ENCODE measurements around the gene KRT3.

DNA sequence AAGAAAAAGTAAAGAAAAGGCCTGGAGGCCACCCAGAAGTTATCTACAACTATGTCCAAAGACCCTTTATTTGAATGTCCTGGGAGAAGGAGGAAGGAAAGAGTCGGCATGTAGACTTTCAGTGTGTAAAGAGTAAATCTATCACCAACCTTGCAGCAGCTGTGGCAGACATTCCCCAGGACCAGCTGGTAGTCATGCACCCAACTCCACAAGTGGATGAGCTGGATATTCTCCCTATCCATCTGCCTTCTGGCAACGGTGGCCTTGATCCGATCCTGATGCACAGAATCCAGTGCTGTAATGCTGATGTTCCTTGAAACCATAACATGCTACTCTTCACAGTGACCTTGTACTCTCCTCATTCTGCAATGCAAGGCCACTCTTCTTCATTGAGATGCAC, 46.1 kb downstream of the KRT3 start:
- TF ChIP-seq, protein P1, sequence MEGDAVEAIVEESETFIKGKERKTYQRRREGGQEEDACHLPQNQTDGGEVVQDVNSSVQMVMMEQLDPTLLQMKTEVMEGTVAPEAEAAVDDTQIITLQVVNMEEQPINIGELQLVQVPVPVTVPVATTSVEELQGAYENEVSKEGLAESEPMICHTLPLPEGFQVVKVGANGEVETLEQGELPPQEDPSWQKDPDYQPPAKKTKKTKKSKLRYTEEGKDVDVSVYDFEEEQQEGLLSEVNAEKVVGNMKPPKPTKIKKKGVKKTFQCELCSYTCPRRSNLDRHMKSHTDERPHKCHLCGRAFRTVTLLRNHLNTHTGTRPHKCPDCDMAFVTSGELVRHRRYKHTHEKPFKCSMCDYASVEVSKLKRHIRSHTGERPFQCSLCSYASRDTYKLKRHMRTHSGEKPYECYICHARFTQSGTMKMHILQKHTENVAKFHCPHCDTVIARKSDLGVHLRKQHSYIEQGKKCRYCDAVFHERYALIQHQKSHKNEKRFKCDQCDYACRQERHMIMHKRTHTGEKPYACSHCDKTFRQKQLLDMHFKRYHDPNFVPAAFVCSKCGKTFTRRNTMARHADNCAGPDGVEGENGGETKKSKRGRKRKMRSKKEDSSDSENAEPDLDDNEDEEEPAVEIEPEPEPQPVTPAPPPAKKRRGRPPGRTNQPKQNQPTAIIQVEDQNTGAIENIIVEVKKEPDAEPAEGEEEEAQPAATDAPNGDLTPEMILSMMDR (IDR thresholded peaks at IDR 0.05; ENCODE audit: insufficient read depth, low read length, poor library complexity, severe bottlenecking), result no peak
- TF ChIP-seq EZH2phosphoT487 (conservative IDR thresholded peaks at IDR 0.05; ENCODE audit: low read length), result no peak

All from SU-DHL-6 (cell line).